Activated T-cell treated with anti-CD3 and anti-CD28 coated beads for 48 hours (primary cell): ENCODE data around the gene SLC13A2.
"Not testable (repeated sequence)": the region's sequence is repeated elsewhere in the genome, so short reads cannot be mapped to it uniquely, and the experiment has no call there.

Source experiments
- DNase-seq: peaks from one replicate; pipeline ENCODE4 v3.0.0-alpha.2; 2020; ENCODE audit warnings: low read depth

SLC13A2 gene

GRCh38 chr17:28518578-28518977 lies 45.1 kb downstream of the SLC13A2 start:
- DNase-seq = no peak

- DNase-seq = no peak
Observed at GRCh38 chr17:28519236-28519635, 45.8 kb downstream of the SLC13A2 start.

- no peak for DNase-seq
Observed at GRCh38 chr17:28520687-28521086, 47.2 kb downstream of the SLC13A2 start.

- no peak for DNase-seq
Observed at GRCh38 chr17:28521311-28522085, 48.1 kb downstream of the SLC13A2 start.

- not testable (repeated sequence) for DNase-seq
Observed at GRCh38 chr17:28522281-28522680, 48.8 kb downstream of the SLC13A2 start.

- DNase-seq = no peak
Observed at GRCh38 chr17:28523186-28523585, 49.7 kb downstream of the SLC13A2 start.

- DNase-seq = no peak
Observed at GRCh38 chr17:28523876-28524275, 50.4 kb downstream of the SLC13A2 start.

- DNase-seq = no peak
Observed at GRCh38 chr17:28524476-28525424, 51.3 kb downstream of the SLC13A2 start.

- no peak for DNase-seq
Observed at GRCh38 chr17:28526381-28526780, 52.9 kb downstream of the SLC13A2 start.

GRCh38 chr17:28527181-28527681 lies 53.8 kb downstream of the SLC13A2 start:
- no peak for DNase-seq

- no peak for DNase-seq
Observed at GRCh38 chr17:28527859-28528258, 54.4 kb downstream of the SLC13A2 start.

GRCh38 chr17:28528327-28529012 lies 55.0 kb downstream of the SLC13A2 start:
- DNase-seq = no peak

GRCh38 chr17:28529013-28529400 lies 55.6 kb downstream of the SLC13A2 start:
- no peak for DNase-seq

GRCh38 chr17:28530250-28530649 lies 56.8 kb downstream of the SLC13A2 start:
- DNase-seq = no peak

- no peak for DNase-seq
Observed at GRCh38 chr17:28530926-28531325, 57.5 kb downstream of the SLC13A2 start.

GRCh38 chr17:28532050-28532960 lies 58.9 kb downstream of the SLC13A2 start:
- DNase-seq = no peak

- no peak for DNase-seq
Observed at GRCh38 chr17:28533091-28533807, 59.8 kb downstream of the SLC13A2 start.

GRCh38 chr17:28534740-28535375 lies 61.4 kb downstream of the SLC13A2 start:
- DNase-seq = no peak

- no peak for DNase-seq
Observed at GRCh38 chr17:28536532-28537218, 63.2 kb downstream of the SLC13A2 start.
